Erythroblast (primary cell): ENCODE results near the gene ARHGEF12.

ENCODE experiments used
- GATA1 ChIP-seq: IDR thresholded peaks from 2 replicates; pipeline ENCODE4 v1.6.1; 2011; ENCODE audit warnings: low read depth, mild to moderate bottlenecking, control low read depth, low read length, moderate library complexity
- POLR2A ChIP-seq: IDR thresholded peaks from 2 replicates; pipeline ENCODE4 v1.6.1; 2011; ENCODE audit warnings: mild to moderate bottlenecking, low read length

DNA sequence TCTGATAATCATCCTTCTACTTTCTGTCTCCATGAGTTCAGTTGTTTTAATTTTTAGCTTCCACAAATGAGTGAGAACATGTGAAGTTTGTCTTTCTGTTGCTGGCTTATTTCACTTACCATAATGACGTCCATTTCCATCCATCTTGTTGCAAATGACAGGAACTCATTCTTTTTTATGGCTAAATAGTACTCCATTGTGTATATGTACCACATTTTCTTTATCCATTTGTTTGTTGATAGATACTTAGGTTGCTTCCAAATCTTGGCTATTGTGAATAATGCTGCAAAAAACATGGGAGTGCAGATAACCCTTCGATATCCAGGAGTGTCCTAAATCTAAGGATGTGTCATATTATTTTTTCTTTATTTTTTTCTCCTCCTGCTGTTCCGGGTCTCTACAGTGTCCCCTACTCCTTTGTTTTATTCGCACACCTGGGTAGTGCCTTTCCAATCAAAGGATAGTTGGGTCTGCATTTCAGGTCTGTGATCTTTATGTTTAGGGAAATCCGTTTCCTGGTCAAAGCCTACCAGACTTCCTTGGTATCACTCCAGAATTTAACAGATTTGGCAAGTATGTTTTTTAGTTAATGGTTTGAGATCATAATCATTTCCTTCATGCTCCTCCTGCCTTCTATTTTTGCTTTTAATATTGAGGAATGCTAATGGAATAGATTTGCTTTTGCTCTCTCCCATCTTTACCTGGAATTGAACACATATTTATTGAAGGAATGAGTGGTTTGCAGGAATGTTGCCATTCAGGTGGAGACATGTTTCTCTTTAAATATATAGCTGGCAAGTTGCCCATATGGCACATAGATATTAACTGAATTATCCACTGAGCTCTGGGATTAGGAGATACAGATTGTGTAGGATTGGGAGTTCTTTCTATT is 53.7 kb downstream of the ARHGEF12 start:
- TF ChIP-seq POLR2A (no peak), GATA1 (no peak)
